Measurements from ENCODE around the gene ARHGAP25. TPM values are rescaled to one million over a fixed set of nuclear protein-coding genes. Genes with fewer than 3 reads are reported as not detected.
A peak's percentile ranks its signal among the peaks of the same experiment; 100 is the strongest.

Gene ARHGAP25
- polyA plus RNA-seq, 4 donors, result 1.8 to 7.6 (median 3.1) TPM

DNA sequence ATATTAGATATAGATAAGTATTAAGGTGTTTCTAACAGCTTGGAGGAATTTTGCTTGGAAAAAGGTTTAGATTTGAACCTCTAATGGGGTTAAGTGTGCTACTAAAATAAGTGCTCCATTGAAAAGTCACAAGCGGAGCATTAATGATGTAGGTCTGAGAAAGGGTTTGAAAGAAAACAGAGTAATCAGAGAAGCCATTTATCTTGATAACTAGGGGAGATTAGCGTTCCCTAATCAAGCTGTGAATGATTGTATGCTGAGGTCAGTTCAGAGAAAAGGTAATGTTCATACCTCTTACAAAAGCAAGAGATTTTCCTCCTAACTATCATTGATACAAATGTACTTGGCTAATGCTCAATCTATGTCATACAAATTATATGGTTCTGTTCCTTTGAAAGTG lies 1.5 kb downstream of the ARHGAP25 start:
- DNase-seq (no peak), FAIRE-seq (no peak)
- 35 to 43% (median 40%) methylated on average over 2 of the region's 2 CpGs for WGBS, 3 donors
- Histone ChIP-seq H3K27me3 (ENCODE audit: control insufficient read depth in 3 of 3, insufficient read depth in 3 of 3, low read length in 3 of 3) (peaks cover 0 to 4% (median 0%) of the 10 kb centered on the region in 3 donors), H3K4me1 (ENCODE audit: control insufficient read depth in 3 of 3, insufficient read depth in 2 of 3, low read depth in 1 of 3, low read length in 2 of 3) (peaks cover 0 to 7% (median 0%) of the 10 kb centered on the region in 3 donors), H3K36me3 (ENCODE audit: control insufficient read depth in 3 of 3, insufficient read depth in 2 of 3, low read depth in 1 of 3, low read length in 3 of 3) (no peaks in the 10 kb centered on the region), H3K9me3 (ENCODE audit: control insufficient read depth in 2 of 2, insufficient read depth in 1 of 2, low read depth in 1 of 2, low read length in 1 of 2) (no peaks in the 10 kb centered on the region), H3K4me3 (ENCODE audit: low read depth in 1 of 3, low read length in 3 of 3) (peak overlapping the region in 1 of 3 donors; percentile 30), H3K27ac (ENCODE audit: low read depth in 1 of 3, low read length in 2 of 3) (no peak overlapping the region)

DNA sequence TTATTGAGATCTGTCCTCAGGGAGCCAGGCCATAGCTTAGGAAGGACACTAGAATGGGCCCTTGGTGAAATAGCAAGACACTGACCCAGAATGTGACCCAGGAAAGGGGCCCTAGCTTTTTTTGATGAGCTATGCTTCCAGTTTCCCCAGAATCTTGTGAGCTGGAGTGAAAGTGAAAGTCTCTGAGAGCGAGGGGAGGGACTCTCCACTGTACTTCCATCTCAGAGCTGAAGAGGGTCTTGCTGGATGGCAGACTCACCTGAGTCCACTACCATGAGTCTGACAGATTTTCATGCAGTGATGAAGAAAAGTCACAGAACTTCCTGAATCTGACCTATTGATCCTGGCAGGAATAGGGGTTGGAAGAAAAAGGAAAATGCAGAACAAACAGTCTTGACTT lies 3.1 kb downstream of the ARHGAP25 start:
- no peaks in the 10 kb centered on the region for H3K9me3 ChIP-seq (ENCODE audit: control insufficient read depth in 2 of 2, insufficient read depth in 1 of 2, low read depth in 1 of 2, low read length in 1 of 2)
- DNase-seq, result peak in 1 of 2 donors; percentile 45
- H3K27ac ChIP-seq (ENCODE audit: low read depth in 1 of 3, low read length in 2 of 3), result peak overlapping the region in 2 of 3 donors; percentile 35 to 52
- 38 to 61% (median 52%) methylated on average over 1 of the region's 1 CpG for WGBS, 3 donors
- no peaks in the 10 kb centered on the region for H3K36me3 ChIP-seq (ENCODE audit: control insufficient read depth in 3 of 3, insufficient read depth in 2 of 3, low read depth in 1 of 3, low read length in 3 of 3)
- FAIRE-seq, result no peak
- H3K4me1 ChIP-seq (ENCODE audit: control insufficient read depth in 3 of 3, insufficient read depth in 2 of 3, low read depth in 1 of 3, low read length in 2 of 3), result peaks cover 0 to 7% (median 0%) of the 10 kb centered on the region in 3 donors
- no peaks in the 10 kb centered on the region for H3K27me3 ChIP-seq (ENCODE audit: control insufficient read depth in 3 of 3, insufficient read depth in 3 of 3, low read length in 3 of 3)
- peak overlapping the region in 1 of 3 donors; percentile 26 for H3K4me3 ChIP-seq (ENCODE audit: low read depth in 1 of 3, low read length in 3 of 3)

GRCh38 chr2:68738906-68739594 lies 4.4 kb downstream of the ARHGAP25 start:
- FAIRE-seq, result no peak
- H3K36me3 ChIP-seq (ENCODE audit: control insufficient read depth in 3 of 3, insufficient read depth in 2 of 3, low read depth in 1 of 3, low read length in 3 of 3), result no peaks in the 10 kb centered on the region
- DNase-seq, result no peak
- peak overlapping the region in 1 of 3 donors; percentile 60 for H3K27ac ChIP-seq (ENCODE audit: low read depth in 1 of 3, low read length in 2 of 3)
- H3K4me1 ChIP-seq (ENCODE audit: control insufficient read depth in 3 of 3, insufficient read depth in 2 of 3, low read depth in 1 of 3, low read length in 2 of 3), result peaks cover 0 to 7% (median 0%) of the 10 kb centered on the region in 3 donors
- 67 to 76% (median 74%) methylated on average over 3 of the region's 3 CpGs for WGBS, 3 donors
- no peak overlapping the region for H3K4me3 ChIP-seq (ENCODE audit: low read depth in 1 of 3, low read length in 3 of 3)
- H3K27me3 ChIP-seq (ENCODE audit: control insufficient read depth in 3 of 3, insufficient read depth in 3 of 3, low read length in 3 of 3), result no peaks in the 10 kb centered on the region
- no peaks in the 10 kb centered on the region for H3K9me3 ChIP-seq (ENCODE audit: control insufficient read depth in 2 of 2, insufficient read depth in 1 of 2, low read depth in 1 of 2, low read length in 1 of 2)

GRCh38 chr2:68739595-68740399 lies 5.2 kb downstream of the ARHGAP25 start:
- Histone ChIP-seq H3K4me3 (ENCODE audit: low read depth in 1 of 3, low read length in 3 of 3) (no peak overlapping the region), H3K9me3 (ENCODE audit: control insufficient read depth in 2 of 2, insufficient read depth in 1 of 2, low read depth in 1 of 2, low read length in 1 of 2) (no peaks in the 10 kb centered on the region), H3K27ac (ENCODE audit: low read depth in 1 of 3, low read length in 2 of 3) (peak overlapping the region in 1 of 3 donors; percentile 67), H3K4me1 (ENCODE audit: control insufficient read depth in 3 of 3, insufficient read depth in 2 of 3, low read depth in 1 of 3, low read length in 2 of 3) (peaks cover 0 to 7% (median 0%) of the 10 kb centered on the region in 3 donors), H3K36me3 (ENCODE audit: control insufficient read depth in 3 of 3, insufficient read depth in 2 of 3, low read depth in 1 of 3, low read length in 3 of 3) (no peaks in the 10 kb centered on the region), H3K27me3 (ENCODE audit: control insufficient read depth in 3 of 3, insufficient read depth in 3 of 3, low read length in 3 of 3) (no peaks in the 10 kb centered on the region)
- DNase-seq (no peak), FAIRE-seq (no peak)
- 66 to 81% (median 69%) methylated on average over 6 of the region's 6 CpGs for WGBS, 3 donors

- FAIRE-seq (no peak), DNase-seq (no peak)
- H3K4me1 ChIP-seq (ENCODE audit: control insufficient read depth in 3 of 3, insufficient read depth in 2 of 3, low read depth in 1 of 3, low read length in 2 of 3), result peaks cover 0 to 7% (median 0%) of the 10 kb centered on the region in 3 donors
- no peaks in the 10 kb centered on the region for H3K27me3 ChIP-seq (ENCODE audit: control insufficient read depth in 3 of 3, insufficient read depth in 3 of 3, low read length in 3 of 3)
- H3K36me3 ChIP-seq (ENCODE audit: control insufficient read depth in 3 of 3, insufficient read depth in 2 of 3, low read depth in 1 of 3, low read length in 3 of 3), result no peaks in the 10 kb centered on the region
- 16 to 38% (median 28%) methylated on average over 2 of the region's 2 CpGs for WGBS, 3 donors
- H3K4me3 ChIP-seq (ENCODE audit: low read depth in 1 of 3, low read length in 3 of 3), result no peak overlapping the region
- H3K27ac ChIP-seq (ENCODE audit: low read depth in 1 of 3, low read length in 2 of 3), result peak overlapping the region in 1 of 3 donors; percentile 67
- H3K9me3 ChIP-seq (ENCODE audit: control insufficient read depth in 2 of 2, insufficient read depth in 1 of 2, low read depth in 1 of 2, low read length in 1 of 2), result no peaks in the 10 kb centered on the region
These were observed 5.8 kb downstream of the ARHGAP25 start for GRCh38 chr2:68740400-68740914.

DNA sequence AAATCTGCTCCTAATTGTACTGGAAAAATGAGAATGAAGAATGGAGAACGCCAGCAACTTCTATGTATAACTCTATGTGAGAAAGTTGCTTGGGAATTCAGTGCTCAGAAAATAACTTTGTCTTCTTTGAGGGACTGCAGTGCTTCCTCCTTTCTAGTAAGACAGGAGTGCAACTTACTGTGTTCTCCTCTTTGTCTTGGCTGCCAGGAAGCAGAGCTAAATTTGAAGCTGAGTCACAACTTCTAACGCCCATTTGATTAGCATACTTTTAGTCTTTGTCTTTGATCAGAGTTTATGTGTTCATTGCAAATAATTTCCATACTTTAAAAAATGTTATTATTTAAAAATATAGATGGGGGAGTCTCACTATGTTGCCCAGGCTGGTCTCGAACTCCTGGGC lies 6.6 kb downstream of the ARHGAP25 start:
- H3K27ac ChIP-seq (ENCODE audit: low read depth in 1 of 3, low read length in 2 of 3), result no peak overlapping the region
- peaks cover 0 to 7% (median 0%) of the 10 kb centered on the region in 3 donors for H3K4me1 ChIP-seq (ENCODE audit: control insufficient read depth in 3 of 3, insufficient read depth in 2 of 3, low read depth in 1 of 3, low read length in 2 of 3)
- no peak overlapping the region for H3K4me3 ChIP-seq (ENCODE audit: low read depth in 1 of 3, low read length in 3 of 3)
- no peaks in the 10 kb centered on the region for H3K36me3 ChIP-seq (ENCODE audit: control insufficient read depth in 3 of 3, insufficient read depth in 2 of 3, low read depth in 1 of 3, low read length in 3 of 3)
- no peak for DNase-seq
- no peaks in the 10 kb centered on the region for H3K9me3 ChIP-seq (ENCODE audit: control insufficient read depth in 2 of 2, insufficient read depth in 1 of 2, low read depth in 1 of 2, low read length in 1 of 2)
- no peaks in the 10 kb centered on the region for H3K27me3 ChIP-seq (ENCODE audit: control insufficient read depth in 3 of 3, insufficient read depth in 3 of 3, low read length in 3 of 3)
- WGBS, 3 donors, result 61 to 75% (median 67%) methylated on average over 3 of the region's 3 CpGs
- FAIRE-seq, result no peak

- Histone ChIP-seq H3K36me3 (ENCODE audit: control insufficient read depth in 3 of 3, insufficient read depth in 2 of 3, low read depth in 1 of 3, low read length in 3 of 3) (no peaks in the 10 kb centered on the region), H3K9me3 (ENCODE audit: control insufficient read depth in 2 of 2, insufficient read depth in 1 of 2, low read depth in 1 of 2, low read length in 1 of 2) (no peaks in the 10 kb centered on the region), H3K27ac (ENCODE audit: low read depth in 1 of 3, low read length in 2 of 3) (peak overlapping the region in 1 of 3 donors; percentile 14), H3K27me3 (ENCODE audit: control insufficient read depth in 3 of 3, insufficient read depth in 3 of 3, low read length in 3 of 3) (no peaks in the 10 kb centered on the region), H3K4me1 (ENCODE audit: control insufficient read depth in 3 of 3, insufficient read depth in 2 of 3, low read depth in 1 of 3, low read length in 2 of 3) (peaks cover 0 to 7% (median 0%) of the 10 kb centered on the region in 3 donors), H3K4me3 (ENCODE audit: low read depth in 1 of 3, low read length in 3 of 3) (no peak overlapping the region)
- DNase-seq, result no peak
- FAIRE-seq, result no peak
- 84 to 96% (median 84%) methylated on average over 5 of the region's 5 CpGs for WGBS, 3 donors
These were observed 7.2 kb downstream of the ARHGAP25 start for GRCh38 chr2:68741805-68742306.

DNA sequence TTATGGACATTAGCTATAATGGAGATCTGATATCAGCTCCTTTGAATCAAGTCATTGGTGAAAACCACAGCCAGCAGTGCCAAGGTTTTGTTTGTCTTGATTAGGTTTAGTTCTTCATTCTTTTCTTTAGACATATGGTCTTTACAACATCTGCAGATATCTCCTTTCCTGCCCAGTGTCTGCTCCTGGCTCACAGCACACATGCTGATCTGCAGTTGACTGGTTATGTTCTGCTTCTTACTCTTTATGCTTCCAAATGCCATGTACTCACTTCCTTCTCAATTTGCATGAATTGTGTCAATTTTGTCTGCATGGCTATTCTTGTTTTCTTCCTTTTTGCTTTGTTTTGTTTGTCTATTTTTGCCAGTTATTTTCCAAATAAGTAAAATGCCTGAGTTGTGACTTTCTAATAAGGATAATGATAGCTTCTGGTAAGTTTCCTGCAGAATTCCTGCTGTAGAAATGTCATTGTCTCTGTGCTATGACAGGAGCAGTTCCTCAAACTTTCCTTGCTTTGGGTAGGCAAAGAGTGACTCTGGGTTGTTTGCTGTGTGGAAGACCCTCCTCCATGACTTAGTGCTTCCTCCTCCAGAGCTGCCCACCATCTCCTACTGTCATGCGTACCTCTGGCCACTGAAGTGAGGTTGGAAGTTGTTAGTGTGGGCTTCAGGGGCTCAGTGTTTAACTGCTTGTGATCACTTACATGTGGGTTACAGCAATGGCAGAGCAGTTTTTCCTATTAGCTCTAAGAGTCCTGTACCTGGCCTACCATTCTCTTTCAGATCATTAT lies 8.2 kb downstream of the ARHGAP25 start:
- H3K9me3 ChIP-seq (ENCODE audit: control insufficient read depth in 2 of 2, insufficient read depth in 1 of 2, low read depth in 1 of 2, low read length in 1 of 2), result no peaks in the 10 kb centered on the region
- DNase-seq (no peak), FAIRE-seq (no peak)
- H3K27me3 ChIP-seq (ENCODE audit: control insufficient read depth in 3 of 3, insufficient read depth in 3 of 3, low read length in 3 of 3), result no peaks in the 10 kb centered on the region
- peaks cover 0 to 7% (median 0%) of the 10 kb centered on the region in 3 donors for H3K4me1 ChIP-seq (ENCODE audit: control insufficient read depth in 3 of 3, insufficient read depth in 2 of 3, low read depth in 1 of 3, low read length in 2 of 3)
- no peak overlapping the region for H3K27ac ChIP-seq (ENCODE audit: low read depth in 1 of 3, low read length in 2 of 3)
- 89 to 93% (median 91%) methylated on average over 1 of the region's 1 CpG for WGBS, 3 donors
- no peaks in the 10 kb centered on the region for H3K36me3 ChIP-seq (ENCODE audit: control insufficient read depth in 3 of 3, insufficient read depth in 2 of 3, low read depth in 1 of 3, low read length in 3 of 3)
- no peak overlapping the region for H3K4me3 ChIP-seq (ENCODE audit: low read depth in 1 of 3, low read length in 3 of 3)

Measured in small intestine (tissue), 7 donors.